ENCODE results near the gene DDX51.
"Not testable (repeated sequence)": the region's sequence is repeated elsewhere in the genome, so short reads cannot be mapped to it uniquely, and the experiment has no call there.

Gene DDX51

GRCh38 chr12:132139912-132140311 is 4.2 kb downstream of the DDX51 start:
- no peaks in the 10 kb centered on the region for H3K27me3 ChIP-seq (replicated peaks)
- no peak overlapping the region for H3K27ac ChIP-seq
- no peak overlapping the region for H3K4me3 ChIP-seq (ENCODE audit: low read depth, low read length)
- in situ Hi-C loops (cut with HindIII; ENCODE audit: low pct_ligation_motif_present, low sequenced_read_pairs) = no loop called here
- peaks cover 28% of the 10 kb centered on the region for H3K36me3 ChIP-seq (replicated peaks)
- no peak for DNase-seq
- no peak for TF ChIP-seq CTCF (IDR thresholded peaks at IDR 0.05; ENCODE audit: low read depth, low read length, missing control alignments)

- TF ChIP-seq CTCF (IDR thresholded peaks at IDR 0.05; ENCODE audit: low read depth, low read length, missing control alignments) = no peak
- in situ Hi-C loops (cut with HindIII; ENCODE audit: low pct_ligation_motif_present, low sequenced_read_pairs) = no loop called here
- no peak overlapping the region for H3K27ac ChIP-seq
- no peak for DNase-seq
- H3K27me3 ChIP-seq (replicated peaks) = no peaks in the 10 kb centered on the region
- no peak overlapping the region for H3K4me3 ChIP-seq (ENCODE audit: low read depth, low read length)
- H3K36me3 ChIP-seq (replicated peaks) = peaks cover 28% of the 10 kb centered on the region
Observed at GRCh38 chr12:132138941-132139871, 4.9 kb downstream of the DDX51 start.

DNA sequence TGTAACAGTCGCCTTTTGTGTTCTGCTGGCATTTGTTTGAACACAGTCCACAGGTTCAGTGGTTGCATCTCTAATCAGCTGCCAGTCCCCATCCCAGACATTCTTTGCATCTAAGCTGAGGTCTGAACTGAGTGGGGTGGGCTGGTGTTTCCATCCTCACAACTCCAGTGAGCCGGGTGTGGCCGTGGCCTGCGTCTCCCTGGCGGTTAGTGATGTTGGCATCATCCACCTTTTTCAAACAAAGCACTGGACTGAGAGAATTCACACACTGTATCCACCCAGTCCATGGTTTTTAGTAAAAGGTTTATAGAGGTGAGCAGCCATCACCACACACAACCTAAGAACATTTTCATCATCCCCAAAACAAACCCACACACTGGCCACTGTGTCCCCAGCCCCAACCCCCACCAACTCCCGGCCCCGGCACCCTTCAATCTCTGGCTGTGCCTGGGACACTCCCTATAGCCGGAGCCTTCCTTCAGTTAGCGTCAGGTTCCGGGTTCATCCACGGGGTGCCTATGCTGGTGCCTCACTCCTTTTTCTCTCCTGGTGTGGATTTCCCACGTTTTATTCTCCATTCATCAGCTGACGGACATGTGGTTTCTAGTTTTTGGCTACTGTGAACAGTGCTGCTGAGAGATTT is 6.5 kb downstream of the DDX51 start:
- in situ Hi-C loops (cut with HindIII; ENCODE audit: low pct_ligation_motif_present, low sequenced_read_pairs) = no loop called here
- no peak for TF ChIP-seq CTCF (IDR thresholded peaks at IDR 0.05; ENCODE audit: low read depth, low read length, missing control alignments)
- Histone ChIP-seq H3K4me3 (ENCODE audit: low read depth, low read length) (no peak overlapping the region), H3K36me3 (replicated peaks) (peaks cover 28% of the 10 kb centered on the region), H3K27ac (no peak overlapping the region), H3K27me3 (replicated peaks) (no peaks in the 10 kb centered on the region)
- DNase-seq = no peak

- H3K4me3 ChIP-seq (ENCODE audit: low read depth, low read length); in situ Hi-C loops (cut with HindIII; ENCODE audit: low pct_ligation_motif_present, low sequenced_read_pairs); DNase-seq; H3K27me3 ChIP-seq (replicated peaks); H3K27ac ChIP-seq: not testable (repeated sequence)
- peaks cover 19% of the 10 kb centered on the region for H3K36me3 ChIP-seq (replicated peaks)
Observed at GRCh38 chr12:132136226-132136625, 7.9 kb downstream of the DDX51 start.

DNA sequence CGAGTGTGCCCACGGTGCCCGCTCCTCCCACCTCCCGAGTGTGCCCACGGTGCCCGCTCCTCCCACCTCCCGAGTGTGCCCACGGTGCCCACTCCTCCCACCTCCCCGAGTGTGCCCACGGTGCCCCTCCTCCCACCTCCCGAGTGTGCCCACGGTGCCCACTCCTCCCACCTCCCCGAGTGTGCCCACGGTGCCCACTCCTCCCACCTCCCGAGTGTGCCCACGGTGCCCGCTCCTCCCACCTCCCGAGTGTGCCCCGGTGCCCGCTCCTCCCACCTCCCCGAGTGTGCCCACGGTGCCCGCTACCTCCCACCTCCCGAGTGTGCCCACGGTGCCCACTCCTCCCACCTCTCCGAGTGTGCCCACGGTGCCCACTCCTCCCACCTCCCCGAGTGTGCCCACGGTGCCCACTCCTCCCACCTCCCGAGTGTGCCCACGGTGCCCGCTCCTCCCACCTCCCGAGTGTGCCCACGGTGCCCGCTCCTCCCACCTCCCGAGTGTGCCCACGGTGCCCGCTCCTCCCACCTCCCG is 9.4 kb downstream of the DDX51 start:
- H3K4me3 ChIP-seq (ENCODE audit: low read depth, low read length); H3K27ac ChIP-seq; H3K36me3 ChIP-seq (replicated peaks); DNase-seq; in situ Hi-C loops (cut with HindIII; ENCODE audit: low pct_ligation_motif_present, low sequenced_read_pairs); H3K27me3 ChIP-seq (replicated peaks): not testable (repeated sequence)

GRCh38 chr12:132133952-132134652 is 10.0 kb downstream of the DDX51 start:
- Histone ChIP-seq H3K27ac (no peak overlapping the region), H3K27me3 (replicated peaks) (no peaks in the 10 kb centered on the region), H3K36me3 (replicated peaks) (peaks cover 8% of the 10 kb centered on the region), H3K4me3 (ENCODE audit: low read depth, low read length) (no peak overlapping the region)
- no peak for TF ChIP-seq CTCF (IDR thresholded peaks at IDR 0.05; ENCODE audit: low read depth, low read length, missing control alignments)
- no peak for DNase-seq
- in situ Hi-C loops (cut with HindIII; ENCODE audit: low pct_ligation_motif_present, low sequenced_read_pairs) = no loop called here
